ENCODE measurements around the gene MPHOSPH8.

DNA sequence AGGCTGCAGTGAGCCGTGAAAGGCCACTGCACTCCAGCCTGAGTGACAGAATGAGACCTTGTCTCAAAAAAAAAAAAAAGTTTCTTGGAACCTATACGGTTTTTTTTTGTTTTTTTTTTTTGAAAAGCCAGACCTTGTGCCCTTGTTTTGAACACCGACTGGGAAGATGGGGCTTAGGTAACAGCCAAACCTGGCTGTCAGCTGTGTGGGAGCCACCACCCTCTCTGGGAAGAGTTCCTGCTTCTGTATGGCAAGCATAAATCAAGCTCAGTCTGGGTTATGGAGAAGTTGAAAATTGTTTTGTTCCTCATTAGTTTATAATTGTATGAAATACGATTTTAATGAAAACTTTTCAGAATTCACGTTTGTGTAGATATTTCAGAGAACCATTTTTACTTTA, 39.5 kb downstream of the MPHOSPH8 start:
- TF ChIP-seq, protein P1, sequence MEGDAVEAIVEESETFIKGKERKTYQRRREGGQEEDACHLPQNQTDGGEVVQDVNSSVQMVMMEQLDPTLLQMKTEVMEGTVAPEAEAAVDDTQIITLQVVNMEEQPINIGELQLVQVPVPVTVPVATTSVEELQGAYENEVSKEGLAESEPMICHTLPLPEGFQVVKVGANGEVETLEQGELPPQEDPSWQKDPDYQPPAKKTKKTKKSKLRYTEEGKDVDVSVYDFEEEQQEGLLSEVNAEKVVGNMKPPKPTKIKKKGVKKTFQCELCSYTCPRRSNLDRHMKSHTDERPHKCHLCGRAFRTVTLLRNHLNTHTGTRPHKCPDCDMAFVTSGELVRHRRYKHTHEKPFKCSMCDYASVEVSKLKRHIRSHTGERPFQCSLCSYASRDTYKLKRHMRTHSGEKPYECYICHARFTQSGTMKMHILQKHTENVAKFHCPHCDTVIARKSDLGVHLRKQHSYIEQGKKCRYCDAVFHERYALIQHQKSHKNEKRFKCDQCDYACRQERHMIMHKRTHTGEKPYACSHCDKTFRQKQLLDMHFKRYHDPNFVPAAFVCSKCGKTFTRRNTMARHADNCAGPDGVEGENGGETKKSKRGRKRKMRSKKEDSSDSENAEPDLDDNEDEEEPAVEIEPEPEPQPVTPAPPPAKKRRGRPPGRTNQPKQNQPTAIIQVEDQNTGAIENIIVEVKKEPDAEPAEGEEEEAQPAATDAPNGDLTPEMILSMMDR (IDR thresholded peaks at IDR 0.05) = no peak
- TF ChIP-seq POLR2A (IDR thresholded peaks at IDR 0.05) = no peak

Measured in thyroid gland (tissue), 4 donors.